ENCODE data around the gene C20orf144.
"Not testable (repeated sequence)": the region's sequence is repeated elsewhere in the genome, so short reads cannot be mapped to it uniquely, and the experiment has no call there.

C20orf144 gene

DNA sequence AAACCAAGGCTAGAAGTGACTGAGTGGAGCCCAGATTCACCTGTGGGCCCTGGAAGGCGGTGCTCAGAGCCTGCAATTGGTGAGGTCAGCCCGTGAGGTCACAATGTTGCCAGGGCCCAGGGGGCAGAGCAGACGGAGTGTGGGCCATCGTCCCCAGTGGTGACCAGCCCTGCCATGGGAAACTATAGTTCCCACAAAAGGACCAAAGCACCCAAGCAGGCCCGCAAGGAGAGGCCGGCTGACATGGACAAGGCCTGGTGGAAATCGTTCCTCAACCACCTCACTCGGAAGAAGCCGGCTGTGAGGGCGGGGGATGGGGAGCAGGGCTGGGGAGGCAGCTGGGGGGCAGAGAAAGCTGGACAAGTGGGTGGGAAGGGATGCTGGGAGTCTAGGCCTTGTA is at the start of gene C20orf144:
Gene C20orf144 (plus strand): TSS at position 156 of the 400 bp plus-strand sequence. CDS start 19 bp downstream, at position 175.
- no peak for DNase-seq

DNA sequence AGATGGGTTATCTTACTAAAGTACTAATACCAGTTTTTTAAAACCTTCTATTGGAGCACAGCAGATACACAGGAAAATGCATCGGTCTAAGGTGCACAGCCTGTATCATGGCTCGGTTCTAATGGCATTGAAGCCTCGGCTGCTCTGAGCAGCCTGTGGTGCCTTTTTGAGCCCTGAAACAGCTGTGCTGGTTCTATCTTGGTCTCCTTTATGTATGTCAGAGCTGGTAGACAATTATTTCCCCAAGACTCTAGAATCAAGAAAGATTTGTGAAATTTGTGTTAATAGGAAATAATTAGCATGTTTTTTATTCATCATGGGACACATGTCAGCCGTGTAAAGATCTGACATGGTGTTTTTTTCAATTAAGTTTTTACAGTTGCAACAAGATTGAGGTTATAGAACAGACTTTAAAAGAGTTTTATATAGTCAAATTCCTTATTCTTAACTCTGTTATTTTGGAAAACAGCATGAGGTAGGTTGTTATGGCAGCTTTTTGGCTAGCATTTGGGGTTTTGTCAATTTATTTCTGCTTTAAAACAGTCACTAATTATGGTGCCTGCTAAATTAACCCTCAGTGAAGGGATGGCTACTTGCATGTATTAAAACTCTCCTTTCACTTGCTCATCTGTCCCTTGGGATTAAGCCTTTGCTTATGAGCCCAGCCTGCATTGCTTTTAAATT is 40.3 kb upstream of the C20orf144 start:
- DNase-seq, result no peak

DNA sequence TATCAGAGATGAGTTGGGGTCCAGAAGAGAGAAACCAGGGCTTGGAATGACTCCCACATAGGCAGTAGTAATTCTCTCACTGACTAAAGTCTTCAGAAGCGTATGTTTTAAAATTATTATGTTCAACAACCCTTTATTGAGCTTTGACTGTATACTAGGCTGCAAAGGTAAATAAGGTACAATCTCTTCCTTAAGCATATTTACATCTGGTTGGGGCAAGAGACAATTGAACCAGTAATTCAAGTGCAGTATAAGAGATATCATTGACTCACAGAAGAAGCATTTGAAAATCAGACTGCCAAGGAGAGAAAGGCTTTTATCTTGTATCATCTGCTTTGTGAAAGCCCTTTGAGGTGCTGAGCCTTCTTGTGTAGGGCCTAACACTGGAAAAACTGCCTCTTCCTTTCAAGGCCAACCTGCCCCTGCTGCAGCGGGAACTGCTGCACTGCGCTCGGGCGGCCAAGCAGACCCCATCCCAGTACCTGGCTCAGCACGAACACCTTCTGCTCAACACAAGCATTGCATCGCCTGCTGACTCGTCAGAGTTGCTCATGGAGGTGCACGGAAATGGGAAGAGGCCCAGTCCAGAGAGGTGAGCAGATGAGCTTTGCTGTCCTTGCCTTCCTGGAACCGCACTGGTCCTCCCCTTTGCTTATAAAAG is 39.3 kb upstream of the C20orf144 start:
- DNase-seq, result no peak

DNA sequence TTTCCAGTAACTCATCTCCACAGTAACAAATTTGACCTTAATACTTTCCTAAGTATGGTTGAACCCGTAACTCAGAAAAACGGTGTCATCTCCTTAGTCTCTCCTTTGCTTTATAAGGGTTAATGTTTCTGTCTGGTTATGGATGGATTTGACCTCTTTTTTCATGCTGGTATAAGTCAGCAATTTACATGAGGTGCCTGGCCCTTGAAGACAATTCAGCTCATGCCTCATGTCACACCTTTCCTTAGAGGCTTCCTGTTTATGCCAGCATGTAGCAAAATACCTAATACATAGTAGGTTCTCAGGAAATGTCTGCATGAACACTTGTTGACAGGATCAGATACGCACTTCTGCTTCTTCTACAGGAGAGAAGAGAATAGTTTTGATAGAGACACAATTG is 37.7 kb upstream of the C20orf144 start:
- DNase-seq, result no peak

DNA sequence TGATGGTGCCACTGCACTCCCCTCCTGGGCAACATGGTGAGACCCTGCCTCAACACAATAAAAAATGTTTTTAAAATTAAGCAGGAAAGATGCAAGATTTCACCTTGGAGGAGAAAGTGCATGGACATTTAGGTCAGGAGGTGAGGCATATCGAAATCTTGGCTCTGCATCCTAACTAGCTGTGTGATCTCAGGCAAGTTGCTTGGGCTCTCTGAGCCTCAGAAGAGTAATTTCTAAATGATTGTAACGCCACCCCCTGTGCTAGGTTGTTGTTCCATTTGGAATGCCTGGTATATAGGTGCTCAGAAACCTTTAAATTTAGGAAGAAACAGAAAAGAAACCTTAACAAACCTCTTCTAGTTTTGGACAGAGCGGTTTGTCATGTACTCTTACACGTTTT is 35.9 kb upstream of the C20orf144 start:
- no peak for DNase-seq

DNA sequence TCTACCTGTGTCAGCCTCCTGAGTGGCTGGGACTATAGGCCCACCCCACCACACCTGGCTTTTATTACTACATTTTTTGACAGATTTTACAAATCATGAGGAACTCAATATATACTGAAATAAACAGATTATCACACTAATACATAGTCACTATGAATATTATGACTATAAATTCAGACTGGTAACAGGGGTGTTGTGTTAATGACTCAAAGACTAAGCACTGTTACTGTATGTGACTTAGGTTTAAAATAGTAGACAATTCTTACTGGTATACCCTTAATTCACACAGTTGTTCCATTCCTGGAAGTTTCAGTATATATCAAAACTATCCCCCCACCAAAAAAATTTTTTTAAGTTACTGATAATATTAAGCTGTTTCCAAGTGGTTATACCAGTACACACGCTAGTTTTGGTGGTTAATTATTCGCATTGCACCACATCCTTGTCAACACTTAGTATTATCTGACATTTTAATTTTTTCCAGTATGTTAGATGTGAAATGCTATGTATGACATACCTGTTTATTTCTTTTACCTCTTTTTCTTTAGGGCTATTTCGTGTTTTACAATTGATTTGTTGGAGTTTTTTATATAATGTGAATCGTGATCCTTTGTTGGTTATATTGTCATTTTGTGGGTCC is 34.4 kb upstream of the C20orf144 start:
- no peak for DNase-seq

DNA sequence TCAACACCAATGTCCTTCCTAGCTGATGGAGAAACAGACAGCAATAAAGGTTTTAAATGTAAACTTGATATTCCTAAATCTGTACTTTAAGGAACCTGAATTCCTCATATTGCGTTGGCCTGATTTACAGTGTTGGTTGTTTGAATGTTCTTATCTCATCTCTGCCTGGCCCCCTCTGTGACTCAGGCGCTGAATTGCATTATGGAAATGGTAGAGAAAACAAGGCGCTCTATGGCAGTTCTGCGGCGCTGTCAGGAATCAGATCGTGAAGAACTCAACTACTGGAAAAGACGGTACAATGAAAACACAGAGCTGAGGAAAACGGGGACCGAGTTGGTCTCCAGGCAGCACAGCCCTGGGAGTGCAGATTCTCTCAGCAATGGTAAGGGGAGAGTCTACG is 32.6 kb upstream of the C20orf144 start:
- DNase-seq, result no peak

DNA sequence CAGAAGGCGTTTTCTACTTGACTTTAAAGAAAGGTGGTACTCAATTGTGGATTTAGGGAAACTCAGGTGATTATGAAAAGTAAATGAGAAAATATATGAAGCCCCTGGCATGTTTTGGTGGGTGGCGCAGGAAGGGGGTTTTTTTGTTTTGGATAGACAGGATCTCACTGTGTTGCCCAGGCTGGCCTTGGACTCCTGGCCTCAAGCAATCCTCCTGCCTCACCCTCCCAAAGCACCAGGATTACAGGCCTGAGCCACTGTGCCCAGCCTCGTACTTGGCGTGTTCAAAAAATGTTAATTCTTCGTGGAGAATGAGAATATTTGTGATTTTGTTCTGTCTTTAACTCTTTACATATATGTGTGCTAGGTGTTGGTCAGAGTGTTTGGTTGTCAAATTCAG is 32.1 kb upstream of the C20orf144 start:
- no peak for DNase-seq

DNA sequence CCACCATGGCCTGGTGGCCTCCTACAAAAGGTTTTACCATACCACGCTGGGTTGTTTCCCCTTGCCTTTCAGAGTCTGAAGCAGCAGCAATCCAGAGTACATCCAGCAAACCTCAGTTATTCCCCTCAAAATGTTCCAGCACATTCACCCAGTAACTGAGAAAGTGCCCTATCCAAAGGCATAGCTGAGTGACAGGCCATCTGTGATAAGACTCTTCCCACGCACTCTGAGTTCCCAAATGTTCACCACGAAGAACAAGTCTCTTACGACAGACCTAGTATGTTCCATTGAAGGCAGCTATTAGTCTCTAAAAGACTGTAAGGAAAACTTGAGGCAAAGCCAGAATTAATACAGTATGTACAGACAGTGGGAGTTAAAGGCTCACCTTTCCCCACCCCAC is 31.6 kb upstream of the C20orf144 start:
- no peak for DNase-seq

DNA sequence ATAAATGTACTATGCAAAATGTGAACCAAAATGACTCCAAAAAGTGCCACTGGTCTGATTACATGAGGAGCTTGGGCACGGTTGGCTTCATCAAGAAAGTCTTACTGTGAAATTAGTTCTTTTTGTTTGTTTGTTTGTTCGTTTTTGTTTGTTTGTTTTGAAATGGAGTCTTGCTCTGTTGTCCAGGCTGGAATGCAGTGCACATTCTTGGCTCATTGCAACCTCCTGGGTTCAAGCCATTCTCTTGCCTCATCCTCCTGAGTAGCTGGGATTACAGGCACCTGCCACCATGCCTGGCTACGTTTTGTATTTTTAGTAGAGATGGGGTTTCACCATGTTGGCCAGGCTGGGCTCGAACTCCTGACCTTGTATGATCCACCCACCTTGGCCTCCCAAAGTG is 30.2 kb upstream of the C20orf144 start:
- DNase-seq, result not testable (repeated sequence)

DNA sequence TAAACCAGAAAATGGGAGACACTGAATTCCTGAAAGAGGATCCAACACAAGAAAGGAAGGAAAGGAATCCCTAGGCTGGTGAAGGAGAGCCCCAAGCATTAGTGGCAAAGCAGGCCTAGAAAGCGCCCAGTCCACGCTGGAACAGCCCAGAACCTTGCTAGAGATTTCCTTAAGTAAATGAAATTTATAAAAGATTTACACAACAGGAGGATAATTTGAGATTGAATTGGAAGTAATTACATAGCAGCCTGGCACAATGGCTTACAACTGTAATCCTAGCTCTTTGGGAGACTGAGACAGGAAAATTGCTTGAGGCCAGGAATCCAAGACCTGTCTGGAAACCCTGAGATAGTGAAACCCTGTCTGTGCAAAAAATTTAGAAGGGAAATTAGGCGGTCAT is 26.8 kb upstream of the C20orf144 start:
- DNase-seq, result no peak

DNA sequence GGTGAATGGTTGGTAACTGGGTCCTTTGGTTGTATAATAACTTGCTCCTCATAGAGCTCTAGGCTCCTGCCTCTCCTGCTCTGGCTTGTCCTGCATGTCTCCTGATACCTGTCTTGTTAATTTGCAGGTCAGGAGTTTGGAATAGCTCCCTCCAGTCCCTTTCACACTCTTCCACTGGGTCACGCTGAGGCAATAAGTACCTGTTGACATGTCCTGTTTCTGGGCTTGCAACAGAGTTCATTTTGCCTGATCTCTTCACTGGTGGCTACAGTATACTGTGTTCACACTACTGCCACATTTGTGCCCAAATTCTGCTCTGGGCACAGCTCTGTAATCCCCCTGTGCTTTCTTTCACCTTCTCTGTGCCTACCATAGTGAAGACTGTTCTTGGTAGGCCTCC is 25.4 kb upstream of the C20orf144 start:
- no peak for DNase-seq

DNA sequence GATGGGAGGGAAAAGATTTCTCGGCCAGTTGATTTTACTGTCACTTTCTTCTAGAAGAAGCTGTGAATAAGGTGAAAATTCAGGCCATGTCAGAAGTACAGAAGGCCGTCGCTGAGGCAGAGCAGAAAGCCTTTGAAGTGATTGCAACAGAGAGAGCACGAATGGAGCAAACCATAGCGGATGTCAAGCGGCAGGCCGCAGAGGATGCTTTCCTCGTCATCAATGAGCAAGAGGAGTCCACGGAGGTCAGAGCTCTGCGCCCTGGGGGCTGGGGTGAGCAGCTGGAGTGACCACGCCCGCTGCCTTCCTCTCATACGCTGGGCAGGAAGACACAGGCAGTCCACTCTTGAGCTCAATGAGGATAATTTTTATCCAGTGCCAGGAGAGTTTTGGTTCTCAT is 21.8 kb upstream of the C20orf144 start:
- DNase-seq, result no peak

DNA sequence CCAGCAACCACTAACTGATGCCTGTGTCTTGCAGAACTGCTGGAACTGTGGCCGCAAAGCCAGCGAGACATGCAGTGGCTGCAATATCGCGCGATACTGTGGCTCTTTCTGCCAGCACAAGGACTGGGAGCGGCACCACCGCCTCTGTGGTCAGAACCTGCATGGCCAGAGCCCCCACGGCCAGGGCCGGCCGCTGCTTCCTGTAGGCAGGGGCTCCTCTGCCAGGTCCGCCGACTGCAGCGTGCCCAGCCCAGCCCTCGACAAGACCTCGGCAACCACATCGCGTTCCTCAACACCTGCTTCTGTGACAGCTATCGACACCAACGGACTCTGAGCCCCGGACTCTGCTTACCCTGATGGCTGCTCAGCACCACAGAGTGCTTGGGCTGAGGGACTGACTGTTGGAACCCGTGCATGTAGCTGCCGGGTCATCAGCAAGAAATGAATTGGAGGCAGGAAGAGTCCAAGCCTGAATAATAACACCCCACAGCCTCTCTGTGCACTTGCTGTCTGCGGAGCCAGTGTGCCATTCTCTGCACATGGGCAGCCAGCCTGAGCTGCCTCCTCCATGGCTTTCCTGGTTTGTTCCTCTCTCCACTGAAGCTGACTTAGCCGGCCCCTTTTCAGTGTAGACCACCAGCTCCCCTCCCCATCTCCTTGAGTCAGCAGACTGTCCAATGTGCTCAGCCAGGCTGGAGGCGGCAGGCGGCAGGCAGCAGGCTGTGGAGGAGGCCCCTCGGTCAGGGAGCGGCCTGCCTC is 17.6 kb upstream of the C20orf144 start:
- no peak for DNase-seq

DNA sequence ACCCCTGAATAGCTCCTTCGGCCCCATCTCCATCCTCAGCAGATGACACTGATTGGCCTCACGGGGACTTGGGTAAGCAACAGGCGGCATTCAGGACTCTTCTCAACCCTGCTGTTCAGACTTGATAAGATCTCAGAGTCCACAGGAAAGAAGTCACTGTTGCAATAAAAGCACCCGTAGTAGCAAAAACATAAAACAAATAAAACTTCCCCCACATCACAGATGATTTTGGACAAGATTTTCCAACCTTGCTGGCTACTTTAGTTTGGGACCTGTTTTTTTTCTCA is 17.1 kb upstream of the C20orf144 start:
- DNase-seq, result no peak

DNA sequence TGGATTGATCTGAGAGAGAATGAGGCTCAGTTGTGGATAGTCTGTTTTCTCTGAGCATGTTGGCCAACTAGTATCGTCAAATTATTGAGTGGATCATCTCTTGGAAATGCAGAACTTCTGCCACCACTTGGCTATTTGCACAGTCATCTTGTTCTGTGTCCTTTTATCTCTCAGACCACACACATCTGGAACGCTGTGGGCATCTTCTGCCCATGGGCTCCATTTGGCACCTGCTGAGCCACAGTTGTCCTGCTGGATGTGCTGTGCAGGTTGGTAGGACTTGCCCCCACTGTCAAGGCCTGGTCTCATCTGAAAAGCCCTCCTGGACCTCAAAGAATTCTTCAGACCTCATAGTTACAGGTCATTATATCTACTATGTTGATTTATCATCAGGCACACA is 16.7 kb upstream of the C20orf144 start:
- no peak for DNase-seq

DNA sequence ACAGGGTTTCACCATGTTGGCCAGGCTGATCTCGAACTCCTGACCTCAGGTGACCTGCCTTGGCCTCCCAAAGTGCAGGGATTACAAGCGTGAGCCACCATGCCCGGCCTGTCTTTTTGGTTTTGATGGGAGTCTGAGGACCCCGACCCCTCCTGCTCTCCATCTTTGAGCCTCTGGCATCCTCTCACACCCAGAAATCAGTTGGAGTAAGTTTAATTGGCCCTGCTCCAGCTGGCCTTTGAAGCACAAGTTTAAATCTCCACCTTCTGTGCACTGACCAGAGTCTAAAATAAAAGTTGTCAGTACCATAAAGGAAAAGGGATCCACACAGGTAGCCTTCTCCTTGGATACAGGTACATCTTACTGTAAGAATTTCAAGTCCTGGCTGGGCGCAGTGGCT is 15.9 kb upstream of the C20orf144 start:
- DNase-seq, result no peak

DNA sequence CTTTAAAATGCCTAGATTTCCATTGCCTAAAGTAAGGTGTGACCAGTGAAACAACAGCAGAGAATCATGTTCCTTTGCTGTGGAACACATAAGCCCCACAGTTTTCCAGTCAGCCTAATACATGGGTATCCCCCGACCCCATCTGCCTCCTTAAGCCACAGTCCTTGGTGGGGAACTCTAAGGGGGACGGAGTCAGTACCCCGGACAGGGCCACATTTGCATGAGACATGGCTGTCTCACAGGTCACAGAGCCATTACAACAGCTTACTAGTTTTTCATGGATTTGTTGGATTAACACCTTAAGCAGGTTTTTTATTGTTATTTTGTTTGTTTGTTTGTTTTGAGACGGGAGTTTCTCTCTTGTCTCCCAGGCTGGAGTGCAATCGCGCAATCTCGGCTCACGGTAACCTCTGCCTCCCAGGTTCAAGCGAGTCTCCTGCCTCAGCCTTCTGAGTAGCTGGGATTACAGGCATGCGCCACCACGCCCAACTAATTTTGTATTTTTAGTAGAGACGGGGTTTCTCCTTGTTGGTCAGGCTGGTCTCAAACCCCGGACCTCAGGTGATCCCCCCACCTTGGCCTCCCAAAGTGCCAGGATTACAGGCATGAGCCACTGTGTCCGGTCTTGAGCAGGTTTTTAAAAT is 15.0 kb upstream of the C20orf144 start:
- not testable (repeated sequence) for DNase-seq

DNA sequence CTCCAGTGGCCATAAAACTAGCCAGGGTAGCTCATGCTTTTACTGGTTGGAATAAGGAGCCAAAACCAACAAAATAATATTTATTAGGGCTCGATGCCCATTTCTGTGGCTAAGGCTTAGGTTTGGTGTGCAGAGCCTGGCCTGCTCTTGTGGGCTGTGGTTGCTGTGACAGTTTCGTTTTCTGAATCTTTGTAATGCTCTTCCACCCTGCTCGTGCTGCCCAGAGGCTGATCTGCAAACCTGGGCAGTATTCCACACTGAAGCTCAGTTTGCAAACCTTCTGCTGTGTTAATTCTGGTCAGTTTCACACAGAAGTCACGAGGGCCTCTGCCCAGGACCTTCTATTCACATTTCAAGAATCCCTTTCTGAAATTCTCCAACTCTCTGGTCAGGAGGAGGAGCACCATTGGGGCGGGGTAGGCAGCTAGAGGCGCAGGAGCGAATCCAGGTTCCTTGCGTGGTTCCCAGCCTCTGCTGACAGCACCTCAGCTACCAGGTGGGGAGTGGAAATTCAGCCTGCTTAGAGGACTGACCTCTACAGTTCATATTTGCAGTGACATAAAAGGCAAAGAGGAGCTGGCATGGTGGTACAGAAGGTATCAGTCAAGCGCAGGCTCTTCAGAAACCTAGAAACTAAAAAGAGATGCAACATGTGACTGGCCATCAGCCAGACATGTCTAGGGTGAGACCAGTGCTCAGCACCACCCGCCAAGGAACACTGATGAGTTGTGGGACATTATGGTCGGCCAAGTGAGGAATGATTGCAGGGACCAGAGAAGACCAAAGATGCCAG is 14.3 kb upstream of the C20orf144 start:
- DNase-seq, result no peak

DNA sequence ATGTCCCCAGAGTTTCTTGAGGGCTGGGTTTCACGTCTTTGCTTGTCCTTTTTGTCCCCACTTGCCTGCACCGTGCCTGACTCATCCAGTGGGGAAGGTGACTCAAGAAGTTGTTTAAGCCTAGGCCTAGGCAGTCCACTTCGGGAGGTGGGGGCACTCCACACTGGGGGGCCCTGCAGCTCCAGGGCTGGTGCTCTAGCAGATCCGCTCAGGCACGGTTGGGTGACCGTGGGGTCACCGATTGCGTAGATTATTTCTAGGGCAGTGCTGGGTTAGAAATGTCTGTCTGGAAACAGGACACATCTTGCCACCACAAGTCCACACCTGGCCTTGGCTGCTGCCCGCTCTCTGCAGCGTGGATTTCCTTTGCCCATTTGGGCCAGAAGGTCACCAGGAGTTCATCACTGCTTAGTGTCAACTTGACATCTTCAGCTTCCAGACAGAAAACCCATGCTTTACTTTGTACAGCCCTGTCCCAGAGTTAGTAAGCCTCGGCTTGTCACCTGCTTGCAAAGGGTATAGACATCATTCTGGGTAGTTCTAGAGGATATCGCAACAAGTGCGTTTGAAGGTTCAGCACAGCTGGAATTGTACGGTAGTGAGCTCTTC is 13.6 kb upstream of the C20orf144 start:
- no peak for DNase-seq
